ENCODE data around the gene FN1.

Gene FN1

DNA sequence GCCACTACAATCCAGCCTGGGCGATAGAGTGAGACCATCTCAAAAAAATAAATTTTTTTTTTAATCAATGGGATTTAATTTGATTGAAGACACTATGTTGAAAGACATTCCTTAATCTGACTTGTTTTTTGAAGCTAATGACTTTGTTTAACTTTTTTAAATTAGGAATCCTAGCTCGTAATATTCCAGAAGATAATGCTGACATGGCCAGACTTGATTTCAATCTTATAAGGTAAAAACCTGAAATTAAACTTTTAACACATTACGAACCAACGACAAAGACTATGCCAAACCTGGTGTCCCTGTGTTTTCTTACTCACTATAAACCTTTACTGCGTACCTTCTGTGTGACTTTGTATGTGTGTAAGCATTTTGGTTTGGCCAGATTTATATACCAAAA is 116.4 kb downstream of the FN1 start:
- no peak overlapping the region for H3K4me3 ChIP-seq (ENCODE audit: low read depth, low read length)
- TF ChIP-seq, protein P1, sequence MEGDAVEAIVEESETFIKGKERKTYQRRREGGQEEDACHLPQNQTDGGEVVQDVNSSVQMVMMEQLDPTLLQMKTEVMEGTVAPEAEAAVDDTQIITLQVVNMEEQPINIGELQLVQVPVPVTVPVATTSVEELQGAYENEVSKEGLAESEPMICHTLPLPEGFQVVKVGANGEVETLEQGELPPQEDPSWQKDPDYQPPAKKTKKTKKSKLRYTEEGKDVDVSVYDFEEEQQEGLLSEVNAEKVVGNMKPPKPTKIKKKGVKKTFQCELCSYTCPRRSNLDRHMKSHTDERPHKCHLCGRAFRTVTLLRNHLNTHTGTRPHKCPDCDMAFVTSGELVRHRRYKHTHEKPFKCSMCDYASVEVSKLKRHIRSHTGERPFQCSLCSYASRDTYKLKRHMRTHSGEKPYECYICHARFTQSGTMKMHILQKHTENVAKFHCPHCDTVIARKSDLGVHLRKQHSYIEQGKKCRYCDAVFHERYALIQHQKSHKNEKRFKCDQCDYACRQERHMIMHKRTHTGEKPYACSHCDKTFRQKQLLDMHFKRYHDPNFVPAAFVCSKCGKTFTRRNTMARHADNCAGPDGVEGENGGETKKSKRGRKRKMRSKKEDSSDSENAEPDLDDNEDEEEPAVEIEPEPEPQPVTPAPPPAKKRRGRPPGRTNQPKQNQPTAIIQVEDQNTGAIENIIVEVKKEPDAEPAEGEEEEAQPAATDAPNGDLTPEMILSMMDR (IDR thresholded peaks at IDR 0.05; ENCODE audit: low read depth, low read length), result no peak

DNA sequence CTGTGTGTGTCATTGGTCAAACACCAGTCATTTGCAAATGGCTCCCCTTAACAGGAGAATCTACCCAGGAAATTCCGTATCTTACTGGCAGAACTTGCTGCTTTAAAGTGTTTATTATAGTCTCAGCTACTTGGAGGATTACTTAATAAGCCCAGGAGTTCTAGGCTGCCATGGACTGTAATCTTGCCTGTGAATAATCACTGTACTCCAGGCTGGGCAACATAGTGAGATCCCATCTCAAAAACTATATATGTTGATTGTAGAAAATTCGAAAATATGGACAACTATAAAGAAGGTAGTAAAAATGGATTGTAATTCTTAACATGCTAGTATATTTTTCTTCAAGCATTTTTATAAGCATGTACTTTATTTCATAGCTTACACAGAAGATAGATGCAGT is 119.5 kb downstream of the FN1 start:
- TF ChIP-seq, protein P1 (IDR thresholded peaks at IDR 0.05; ENCODE audit: low read depth, low read length), result no peak
- H3K4me3 ChIP-seq (ENCODE audit: low read depth, low read length), result no peak overlapping the region

DNA sequence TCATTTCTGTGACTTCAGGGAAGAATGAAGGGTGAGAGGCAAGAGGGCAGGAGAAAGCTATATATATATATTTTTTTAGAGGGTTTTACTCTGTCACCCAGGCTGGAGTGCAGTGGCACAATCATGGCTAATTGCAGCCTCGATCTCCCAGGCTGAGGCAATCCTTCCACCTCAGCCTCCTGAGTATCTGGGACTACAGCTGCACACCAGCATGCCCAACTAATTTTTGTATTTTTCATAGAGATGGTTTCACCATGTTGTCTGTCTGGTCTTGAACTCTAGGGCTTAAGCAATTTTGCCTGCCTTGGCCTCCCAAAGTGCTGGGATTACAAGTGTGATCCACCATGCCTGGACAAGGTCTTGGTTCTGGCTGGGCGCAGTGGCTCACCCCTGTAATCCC is 120.6 kb downstream of the FN1 start:
- TF ChIP-seq, protein P1 (IDR thresholded peaks at IDR 0.05; ENCODE audit: low read depth, low read length), result no peak
- no peak overlapping the region for H3K4me3 ChIP-seq (ENCODE audit: low read depth, low read length)

DNA sequence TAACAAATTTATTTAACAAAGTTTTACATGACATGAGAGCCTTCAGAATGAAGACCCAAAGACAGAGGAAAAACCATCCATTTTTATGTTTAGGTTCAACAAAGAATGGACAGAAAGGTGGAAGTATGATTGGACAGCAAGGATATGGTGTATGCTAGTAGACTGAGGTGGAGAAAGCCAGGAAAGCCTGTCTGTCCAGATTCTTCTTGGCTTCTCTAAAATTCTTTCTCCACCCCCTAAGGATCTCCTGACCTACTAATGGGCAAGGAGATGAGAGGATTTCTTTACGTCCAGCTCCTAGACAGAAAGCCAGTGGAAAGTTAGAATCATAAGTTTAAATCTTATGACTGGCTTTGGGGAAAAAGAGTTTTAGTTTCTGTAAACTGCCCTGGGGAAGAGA is 121.0 kb downstream of the FN1 start:
- TF ChIP-seq, protein P1 (IDR thresholded peaks at IDR 0.05; ENCODE audit: low read depth, low read length), result no peak
- H3K4me3 ChIP-seq (ENCODE audit: low read depth, low read length), result no peak overlapping the region

DNA sequence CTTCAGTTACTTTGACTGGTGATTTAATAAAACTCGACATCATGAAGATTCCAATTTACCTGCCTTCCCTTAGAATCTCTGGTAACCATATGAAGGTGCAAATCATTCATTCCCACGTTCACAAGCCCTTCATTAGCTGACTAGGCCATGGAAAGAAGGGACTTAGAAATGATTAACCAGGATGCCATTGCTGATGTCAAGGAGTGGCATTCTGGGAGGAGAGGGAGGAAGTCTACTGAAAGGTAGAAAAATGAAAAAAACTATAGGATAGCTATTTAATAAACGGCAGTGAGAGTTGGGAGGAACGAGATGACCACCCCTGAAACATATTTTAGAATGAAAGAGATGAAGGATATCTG is 122.6 kb downstream of the FN1 start:
- H3K4me3 ChIP-seq (ENCODE audit: low read depth, low read length), result no peak overlapping the region

DNA sequence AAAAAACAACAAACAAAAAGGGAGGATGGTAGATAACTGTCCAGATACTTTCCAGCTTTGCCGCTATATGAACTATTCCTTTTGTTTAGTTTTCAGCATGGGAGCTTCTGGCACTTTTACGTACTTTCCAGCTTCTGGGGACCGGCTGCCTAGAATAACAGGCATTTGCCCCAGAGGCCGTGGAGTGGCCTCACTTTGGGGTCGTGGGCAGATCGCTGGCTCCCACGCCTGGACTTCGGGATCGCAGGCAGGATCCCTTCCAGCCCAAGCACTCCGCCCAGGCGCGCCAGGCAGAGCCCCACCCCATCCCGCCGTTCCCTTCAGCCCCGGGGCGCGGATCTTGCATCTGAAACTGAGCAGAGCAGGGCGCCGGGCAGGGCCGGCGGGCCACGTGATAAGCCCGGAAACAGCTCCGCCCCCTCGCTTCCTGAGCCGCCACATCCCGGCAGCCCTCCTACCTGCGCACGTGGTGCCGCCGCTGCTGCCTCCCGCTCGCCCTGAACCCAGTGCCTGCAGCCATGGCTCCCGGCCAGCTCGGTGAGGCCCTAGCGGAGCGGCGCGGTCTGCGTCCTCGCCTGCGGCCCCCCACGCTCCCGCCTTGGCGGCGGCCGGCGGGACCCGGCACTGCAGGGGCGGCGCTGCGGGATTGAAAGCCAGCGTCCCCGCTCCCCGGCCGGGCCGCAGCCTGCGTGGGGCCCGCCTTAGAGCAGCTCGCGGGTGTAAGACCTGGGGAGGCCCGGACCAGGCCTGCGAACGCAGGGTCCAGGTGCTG is 124.1 kb downstream of the FN1 start, which contains the start of gene ATIC:
Gene ATIC, plus strand, starts transcription at position 435 of the 772 bp plus-strand sequence. Its CDS starts 84 bp downstream, at position 519.
- H3K4me3 ChIP-seq (ENCODE audit: low read depth, low read length), result peak within 1 kb of the TSS; percentile 78
- TF ChIP-seq, protein P1 (IDR thresholded peaks at IDR 0.05; ENCODE audit: low read depth, low read length), result no peak

More for the DNA sequence above, 122.6 kb downstream of the FN1 start:
- TF ChIP-seq, protein P1 (IDR thresholded peaks at IDR 0.05; ENCODE audit: low read depth, low read length), result no peak

DNA sequence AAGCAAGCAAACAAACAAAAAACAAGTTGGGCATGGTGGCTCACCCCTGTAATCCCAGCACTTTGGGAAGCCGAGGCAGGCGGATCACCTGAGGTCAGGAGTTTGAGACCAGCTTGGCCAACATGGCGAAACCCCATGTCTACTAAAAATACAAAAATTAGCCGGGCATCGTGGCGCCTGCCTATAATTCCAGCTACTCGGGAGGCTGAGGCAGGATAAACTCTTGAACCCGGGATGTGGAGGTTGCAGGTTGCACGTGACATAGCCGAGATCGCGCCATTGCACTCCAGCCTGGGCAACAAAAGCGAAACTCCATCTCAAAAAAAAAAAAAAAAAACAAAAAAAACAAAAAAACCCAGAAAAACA is 124.6 kb downstream of the FN1 start:
- H3K4me3 ChIP-seq (ENCODE audit: low read depth, low read length), result peak overlapping the region; percentile 78

All from WI38 (cell line).